HepG2 (cell line): Measurements from ENCODE around the gene FAM229A. TPM values are rescaled to one million over a fixed set of nuclear protein-coding genes. Genes with fewer than 3 reads are reported as not detected.
A peak's percentile ranks its signal among the peaks of the same experiment; 100 is the strongest.

Experiments
- AKAP8 ChIP-seq: sonication (generic); formaldehyde crosslinking; IDR thresholded peaks from 2 replicates; pipeline ENCODE4 v1.5.1; 2020; ENCODE audit warnings: mild to moderate bottlenecking, missing genetic modification reagents
- DMAP1 ChIP-seq: IDR thresholded peaks from 2 replicates; pipeline ENCODE4 v1.6.1; 2016
- FOXK2 ChIP-seq: fragments of 450-650 bp; IDR thresholded peaks from 2 replicates; pipeline ENCODE4 v1.6.1; 2016
- FOXP1 ChIP-seq, 2 experiments: fragments of 450-650 bp in 1 of 2; IDR thresholded peaks; 2 replicates each; pipeline ENCODE4 v1.6.1; 2017 to 2018; ENCODE audit warnings: antibody characterized with exemption in 1 of 2
- GZF1 ChIP-seq: sonication (generic); formaldehyde crosslinking; IDR thresholded peaks from 2 replicates; pipeline ENCODE4 v1.5.1; 2020; ENCODE audit warnings: mild to moderate bottlenecking, missing genetic modification reagents
- HES4 ChIP-seq: sonication (generic); formaldehyde crosslinking; IDR thresholded peaks from 2 replicates; pipeline ENCODE4 v1.9.0; 2021; ENCODE audit warnings: mild to moderate bottlenecking, missing genetic modification reagents, borderline replicate concordance
- KLF15 ChIP-seq: sonication (generic); formaldehyde crosslinking; IDR thresholded peaks from 2 replicates; pipeline ENCODE4 v1.8.1; 2023; ENCODE audit warnings: borderline replicate concordance, mild to moderate bottlenecking, inconsistent platforms, missing genetic modification reagents, mixed read lengths
- MBNL3 ChIP-seq: fragments of 250-450 bp; sonication (Bioruptor Pico); conservative IDR thresholded peaks from 2 replicates; pipeline ENCODE4 v1.8.0; 2022; ENCODE audit warnings: mild to moderate bottlenecking, inconsistent platforms
- NAIF1 ChIP-seq: sonication (generic); formaldehyde crosslinking; IDR thresholded peaks from 2 replicates; pipeline ENCODE4 v1.5.0; 2020; ENCODE audit warnings: mild to moderate bottlenecking, missing genetic modification reagents, borderline replicate concordance
- PHB2 ChIP-seq: fragments of 450-650 bp; IDR thresholded peaks from 2 replicates; pipeline ENCODE4 v1.6.1; 2018; ENCODE audit not compliant: partially characterized antibody
- RELA ChIP-seq: sonication (generic); formaldehyde crosslinking; IDR thresholded peaks from 2 replicates; pipeline ENCODE4 v1.4.0; 2020; ENCODE audit warnings: missing genetic modification reagents
- SMC3 ChIP-seq: IDR thresholded peaks from 2 replicates; pipeline ENCODE4 v1.6.1; 2011; ENCODE audit warnings: low read length, improper control_type of control experiment
- ZFP1 ChIP-seq: IDR thresholded peaks from 2 replicates; pipeline ENCODE4 v1.6.1; 2016
- ZNF136 ChIP-seq: sonication (generic); formaldehyde crosslinking; IDR thresholded peaks from 2 replicates; pipeline ENCODE4 v1.8.1; 2022; ENCODE audit warnings: low read depth, mild to moderate bottlenecking, moderate library complexity, missing genetic modification reagents
- ZNF30 ChIP-seq: sonication (generic); formaldehyde crosslinking; IDR thresholded peaks from 2 replicates; pipeline ENCODE4 v1.5.0; 2020; ENCODE audit warnings: mild to moderate bottlenecking, missing genetic modification reagents
- ZNF414 ChIP-seq: sonication (generic); formaldehyde crosslinking; IDR thresholded peaks from 2 replicates; pipeline ENCODE4 v1.5.0; 2020; ENCODE audit warnings: missing genetic modification reagents
- ZNF749 ChIP-seq: sonication (generic); formaldehyde crosslinking; IDR thresholded peaks from 2 replicates; pipeline ENCODE4 v1.8.0; 2022; ENCODE audit warnings: mild to moderate bottlenecking, missing genetic modification reagents, moderate library complexity, borderline replicate concordance
- ZNF775 ChIP-seq: sonication (generic); formaldehyde crosslinking; IDR thresholded peaks from 2 replicates; pipeline ENCODE4 v1.4.0; 2020; ENCODE audit warnings: missing genetic modification reagents, mild to moderate bottlenecking, moderate library complexity, borderline replicate concordance
- ZNF879 ChIP-seq: sonication (generic); formaldehyde crosslinking; IDR thresholded peaks from 2 replicates; pipeline ENCODE4 v1.8.1; 2023; ENCODE audit warnings: missing genetic modification reagents
- ZSCAN29 ChIP-seq: sonication (generic); formaldehyde crosslinking; conservative IDR thresholded peaks from 2 replicates; pipeline ENCODE4 v1.4.0; 2020; ENCODE audit warnings: mild to moderate bottlenecking, missing genetic modification reagents
- polyA plus RNA-seq, 8 experiments: library from polyadenylated mRNA; depleted of rRNA in 3 of 8; stranded (reverse) in 7 of 8; unstranded in 1 of 8; fragments of >200 nt; fragmentation: Illumina TruSeq in 4 of 8; extraction: Trizol in 4 of 8; gene quantifications; 2 replicates each; pipeline versions ENCODE4 v1.2.1 to v1.2.3, GENCODE V29; 2011 to 2016; ENCODE audit warnings: low read depth in 4 of 8, missing spikeins in 1 of 8, mixed read lengths in 1 of 8; ENCODE audit not compliant: insufficient read depth in 1 of 8
- total RNA-seq, 5 experiments: library from RNA; depleted of rRNA; stranded (reverse); fragments of >200 nt; fragmentation: Illumina TruSeq; extraction: Trizol; gene quantifications; 2 replicates each; pipeline ENCODE4 v1.2.3, GENCODE V29; 2016; ENCODE audit warnings: low read depth in 1 of 5
- TF ChIP-seq, protein P1 (sequence below): sonication (generic); formaldehyde crosslinking; IDR thresholded peaks from 2 replicates; pipeline ENCODE4 v1.8.0; 2022; ENCODE audit warnings: missing genetic modification reagents, mild to moderate bottlenecking, inconsistent platforms, borderline replicate concordance
- TF ChIP-seq, protein P2 (sequence below): sonication (generic); formaldehyde crosslinking; IDR thresholded peaks from 2 replicates; pipeline ENCODE4 v1.8.1; 2023; ENCODE audit warnings: missing genetic modification reagents, mild to moderate bottlenecking, borderline replicate concordance
- TF ChIP-seq, protein P3 (sequence below): sonication (generic); formaldehyde crosslinking; IDR thresholded peaks from 2 replicates; pipeline ENCODE4 v1.8.0; 2022; ENCODE audit warnings: missing genetic modification reagents, mild to moderate bottlenecking, moderate library complexity, borderline replicate concordance
- TF ChIP-seq, protein P4 (sequence below): sonication (generic); formaldehyde crosslinking; IDR thresholded peaks from 2 replicates; pipeline ENCODE4 v1.4.0; 2020; ENCODE audit warnings: mild to moderate bottlenecking, missing genetic modification reagents
- TF ChIP-seq, protein P5 (sequence below): sonication (generic); IDR thresholded peaks from 2 replicates; pipeline ENCODE4 v1.6.1; 2016; ENCODE audit warnings: low read depth, borderline replicate concordance

The FAM229A gene
- total and polyA plus RNA-seq, 2 of the 13 experiments (the other 11 are each of a cell fraction or from before 2014, with no cell fraction given) = 3.2 to 17.6 TPM

GRCh38 chr1:32394141-32394889 is 32.0 kb upstream of the FAM229A start, which contains the start of gene BSDC1 (continued):
- TF ChIP-seq KLF15 (no peak), FOXK2 (peak; percentile 78), AKAP8 (CRISPR knock-in tag) (no peak), DMAP1 (CRISPR knock-in tag) (peak; percentile 82), ZSCAN29 (CRISPR knock-in tag) (0 out of 2 replicates have a peak, but pooled peaks have one; percentile 22), ZFP1 (peak; percentile 52; the same call in 1 of the 2 replicates), ZNF749 (no peak), ZNF879 (no peak), RELA (CRISPR knock-in tag) (no peak), ZNF30 (CRISPR knock-in tag) (no peak), ZNF775 (CRISPR knock-in tag) (no peak), GZF1 (CRISPR knock-in tag) (no peak), NAIF1 (peak; percentile 91), MBNL3 (CRISPR knock-in tag) (no peak), SMC3 (no peak; the same call in 1 of the 2 replicates), ZNF414 (CRISPR knock-in tag) (peak; percentile 79; the same call in 1 of the 2 replicates), HES4 (CRISPR knock-in tag) (peak; percentile 82; the same call in 1 of the 2 replicates), FOXP1 (IDR thresholded peaks at IDR 0.05) (no peak), FOXP1 (CRISPR knock-in tag; IDR thresholded peaks at IDR 0.05) (peak; percentile 58), ZNF136 (CRISPR knock-in tag) (no peak), PHB2 (no peak)
- TF ChIP-seq, protein P1, sequence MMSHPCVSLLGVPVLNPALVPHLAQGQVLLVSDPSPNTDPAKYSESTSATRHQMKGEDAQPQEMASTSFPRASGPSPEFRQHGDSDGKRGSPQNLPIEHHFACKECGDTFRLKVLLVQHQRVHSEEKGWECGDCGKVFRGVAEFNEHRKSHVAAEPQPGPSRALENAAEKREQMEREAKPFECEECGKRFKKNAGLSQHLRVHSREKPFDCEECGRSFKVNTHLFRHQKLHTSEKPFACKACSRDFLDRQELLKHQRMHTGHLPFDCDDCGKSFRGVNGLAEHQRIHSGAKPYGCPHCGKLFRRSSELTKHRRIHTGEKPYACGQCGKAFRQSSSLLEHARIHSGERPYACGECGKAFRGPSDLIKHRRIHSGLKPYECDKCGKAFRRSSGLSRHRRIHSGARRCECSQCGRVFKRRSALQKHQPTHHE (CRISPR knock-in tag) = no peak
- TF ChIP-seq, protein P2, sequence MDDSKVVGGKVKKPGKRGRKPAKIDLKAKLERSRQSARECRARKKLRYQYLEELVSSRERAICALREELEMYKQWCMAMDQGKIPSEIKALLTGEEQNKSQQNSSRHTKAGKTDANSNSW (CRISPR knock-in tag) = no peak; the same call in 1 of the 2 replicates
- TF ChIP-seq, protein P3, sequence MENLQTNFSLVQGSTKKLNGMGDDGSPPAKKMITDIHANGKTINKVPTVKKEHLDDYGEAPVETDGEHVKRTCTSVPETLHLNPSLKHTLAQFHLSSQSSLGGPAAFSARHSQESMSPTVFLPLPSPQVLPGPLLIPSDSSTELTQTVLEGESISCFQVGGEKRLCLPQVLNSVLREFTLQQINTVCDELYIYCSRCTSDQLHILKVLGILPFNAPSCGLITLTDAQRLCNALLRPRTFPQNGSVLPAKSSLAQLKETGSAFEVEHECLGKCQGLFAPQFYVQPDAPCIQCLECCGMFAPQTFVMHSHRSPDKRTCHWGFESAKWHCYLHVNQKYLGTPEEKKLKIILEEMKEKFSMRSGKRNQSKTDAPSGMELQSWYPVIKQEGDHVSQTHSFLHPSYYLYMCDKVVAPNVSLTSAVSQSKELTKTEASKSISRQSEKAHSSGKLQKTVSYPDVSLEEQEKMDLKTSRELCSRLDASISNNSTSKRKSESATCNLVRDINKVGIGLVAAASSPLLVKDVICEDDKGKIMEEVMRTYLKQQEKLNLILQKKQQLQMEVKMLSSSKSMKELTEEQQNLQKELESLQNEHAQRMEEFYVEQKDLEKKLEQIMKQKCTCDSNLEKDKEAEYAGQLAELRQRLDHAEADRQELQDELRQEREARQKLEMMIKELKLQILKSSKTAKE = no peak
- TF ChIP-seq, protein P4, sequence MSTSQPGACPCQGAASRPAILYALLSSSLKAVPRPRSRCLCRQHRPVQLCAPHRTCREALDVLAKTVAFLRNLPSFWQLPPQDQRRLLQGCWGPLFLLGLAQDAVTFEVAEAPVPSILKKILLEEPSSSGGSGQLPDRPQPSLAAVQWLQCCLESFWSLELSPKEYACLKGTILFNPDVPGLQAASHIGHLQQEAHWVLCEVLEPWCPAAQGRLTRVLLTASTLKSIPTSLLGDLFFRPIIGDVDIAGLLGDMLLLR = peak; percentile 58; the same call in 1 of the 2 replicates
- TF ChIP-seq, protein P5, sequence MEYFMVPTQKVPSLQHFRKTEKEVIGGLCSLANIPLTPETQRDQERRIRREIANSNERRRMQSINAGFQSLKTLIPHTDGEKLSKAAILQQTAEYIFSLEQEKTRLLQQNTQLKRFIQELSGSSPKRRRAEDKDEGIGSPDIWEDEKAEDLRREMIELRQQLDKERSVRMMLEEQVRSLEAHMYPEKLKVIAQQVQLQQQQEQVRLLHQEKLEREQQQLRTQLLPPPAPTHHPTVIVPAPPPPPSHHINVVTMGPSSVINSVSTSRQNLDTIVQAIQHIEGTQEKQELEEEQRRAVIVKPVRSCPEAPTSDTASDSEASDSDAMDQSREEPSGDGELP = peak; percentile 70; the same call in 1 of the 2 replicates
